Stimulated activated CD8-positive, alpha-beta memory T cell treated with anti-CD3 and anti-CD28 coated beads, Interleukin-15, amount 100 ng/mL, for 4 hours (primary cell): ENCODE results near the gene TAF1C.
A peak's percentile ranks its signal among the peaks of the same experiment; 100 is the strongest.
"Not testable (repeated sequence)": the region's sequence is repeated elsewhere in the genome, so short reads cannot be mapped to it uniquely, and the experiment has no call there.

Experiments
- DNase-seq, 2 donors: peaks; one replicate each; pipeline ENCODE4 v3.0.0-alpha.2; 2020; ENCODE audit warnings: low read depth in 2 of 2

The TAF1C gene

GRCh38 chr16:84186685-84187437, at the start of gene TAF1C:
TSS of gene TAF1C (minus strand) at chr16:84187057. CDS start at chr16:84184988, 2,069 bp downstream.
- DNase-seq: peak; percentile 81 to 84

- DNase-seq: no peak
These were observed 47.7 kb upstream of the TAF1C start for GRCh38 chr16:84234321-84235241.

GRCh38 chr16:84233748-84234147, 46.9 kb upstream of the TAF1C start:
- no peak for DNase-seq

- DNase-seq: no peak
These were observed 46.1 kb upstream of the TAF1C start for GRCh38 chr16:84232969-84233368.

GRCh38 chr16:84232060-84232459, 45.2 kb upstream of the TAF1C start:
- no peak for DNase-seq

GRCh38 chr16:84229471-84229870, 42.6 kb upstream of the TAF1C start:
- DNase-seq: no peak

- no peak for DNase-seq
These were observed 41.5 kb upstream of the TAF1C start for GRCh38 chr16:84228256-84228838.

- DNase-seq: no peak
These were observed 40.7 kb upstream of the TAF1C start for GRCh38 chr16:84227548-84227947.

GRCh38 chr16:84226026-84226425, 39.2 kb upstream of the TAF1C start:
- DNase-seq: no peak

GRCh38 chr16:84225571-84225970, 38.7 kb upstream of the TAF1C start:
- DNase-seq: no peak

- DNase-seq: no peak
These were observed 38.3 kb upstream of the TAF1C start for GRCh38 chr16:84225126-84225525.

- no peak for DNase-seq
These were observed 37.7 kb upstream of the TAF1C start for GRCh38 chr16:84224554-84224953.

GRCh38 chr16:84223456-84223855, 36.6 kb upstream of the TAF1C start:
- DNase-seq: no peak

GRCh38 chr16:84220851-84221250, 34.0 kb upstream of the TAF1C start:
- no peak for DNase-seq

GRCh38 chr16:84218956-84219355, 32.1 kb upstream of the TAF1C start:
- no peak for DNase-seq

- no peak for DNase-seq
These were observed 31.4 kb upstream of the TAF1C start for GRCh38 chr16:84218176-84218823.

GRCh38 chr16:84216144-84216543, 29.3 kb upstream of the TAF1C start:
- not testable (repeated sequence) for DNase-seq

- no peak for DNase-seq
These were observed 28.7 kb upstream of the TAF1C start for GRCh38 chr16:84215531-84215930.

GRCh38 chr16:84214451-84215066, 27.7 kb upstream of the TAF1C start:
- DNase-seq: no peak

- DNase-seq: no peak
These were observed 25.8 kb upstream of the TAF1C start for GRCh38 chr16:84212631-84213030.

GRCh38 chr16:84212154-84212553, 25.3 kb upstream of the TAF1C start:
- no peak for DNase-seq
